Neutrophil (primary cell): ENCODE measurements around the gene ZNF362.

Source experiments
- H3K27ac ChIP-seq: fragments of 200-600 bp; sonication (generic); 2 replicates; pipeline ENCODE4 v1.5.1; 2016; ENCODE audit warnings: mild to moderate bottlenecking, moderate library complexity
- H3K27me3 ChIP-seq: fragments of 200-600 bp; sonication (generic); 2 replicates; pipeline ENCODE4 v1.6.0; 2016; ENCODE audit warnings: mild to moderate bottlenecking
- H3K36me3 ChIP-seq: fragments of 200-600 bp; sonication (generic); 2 replicates; pipeline ENCODE4 v1.5.1; 2017
- H3K4me1 ChIP-seq, 2 experiments: fragments of 200-600 bp in 1 of 2; sonication (generic) in 1 of 2; 1 replicate in 1 of 2; 2 replicates in 1 of 2; pipeline versions ENCODE4 v1.5.1 to v1.6.1; 2013 to 2016; ENCODE audit warnings: low read depth in 1 of 2, low read length in 1 of 2, mild to moderate bottlenecking in 1 of 2, moderate library complexity in 1 of 2; ENCODE audit not compliant: control insufficient read depth in 1 of 2, insufficient read depth in 1 of 2
- H3K4me3 ChIP-seq, 2 experiments: fragments of 200-600 bp in 1 of 2; sonication (generic) in 1 of 2; 1 replicate in 1 of 2; 2 replicates in 1 of 2; pipeline ENCODE4 v1.5.1; 2013 to 2016; ENCODE audit warnings: low read depth in 1 of 2, low read length in 1 of 2, mild to moderate bottlenecking in 1 of 2, moderate library complexity in 1 of 2
- H3K9me3 ChIP-seq: fragments of 200-600 bp; sonication (generic); 2 replicates; pipeline ENCODE4 v1.5.1; 2016
- TF ChIP-seq, protein P1 (sequence below): fragments of 200-600 bp; sonication (generic); IDR thresholded peaks from 2 replicates; pipeline ENCODE4 v1.5.1; 2016; ENCODE audit warnings: antibody characterized with exemption

ZNF362 gene

DNA sequence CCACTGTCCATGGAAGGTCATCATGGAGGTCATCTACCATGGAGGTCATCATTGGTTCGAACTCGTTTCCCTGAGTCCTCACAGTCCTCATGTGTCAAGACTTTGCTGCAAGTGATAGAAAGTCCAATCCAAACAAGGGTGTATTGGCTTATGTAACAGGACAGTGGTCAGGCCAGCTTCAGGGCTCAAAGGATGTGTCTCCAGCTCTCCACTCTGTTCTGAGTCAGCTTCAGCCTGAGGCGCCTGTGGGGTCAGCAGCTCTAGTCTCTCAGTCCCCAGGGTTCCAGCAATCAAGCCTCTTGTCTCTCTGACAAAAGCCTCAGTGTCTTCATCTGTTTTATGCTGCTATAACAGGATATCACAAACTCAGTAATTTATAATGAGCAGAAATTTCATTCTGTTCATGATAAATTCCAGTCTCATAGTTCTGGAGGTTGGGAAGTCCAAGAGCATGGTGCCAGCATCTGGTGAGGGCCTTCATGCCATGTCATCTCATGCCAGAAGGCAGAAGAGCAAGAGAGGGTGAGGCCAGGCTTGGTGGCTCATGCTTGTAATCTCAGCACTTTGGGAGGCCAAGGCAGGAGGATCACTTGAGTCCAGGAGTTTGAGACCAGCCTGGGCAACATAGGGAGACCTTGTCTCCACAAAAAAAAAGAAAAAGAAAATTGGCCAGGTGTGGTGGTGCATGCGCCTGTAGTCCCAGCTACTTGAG lies 45.1 kb downstream of the ZNF362 start:
- Histone ChIP-seq H3K9me3 (no peaks in the 10 kb centered on the region), H3K27ac (peak overlapping the region; percentile 8), H3K4me1 (peaks cover 32 to 35% of the 10 kb centered on the region in 2 experiments), H3K27me3 (peaks cover 18% of the 10 kb centered on the region), H3K4me3 (no peak overlapping the region), H3K36me3 (peaks cover 10% of the 10 kb centered on the region)
- TF ChIP-seq, protein P1, sequence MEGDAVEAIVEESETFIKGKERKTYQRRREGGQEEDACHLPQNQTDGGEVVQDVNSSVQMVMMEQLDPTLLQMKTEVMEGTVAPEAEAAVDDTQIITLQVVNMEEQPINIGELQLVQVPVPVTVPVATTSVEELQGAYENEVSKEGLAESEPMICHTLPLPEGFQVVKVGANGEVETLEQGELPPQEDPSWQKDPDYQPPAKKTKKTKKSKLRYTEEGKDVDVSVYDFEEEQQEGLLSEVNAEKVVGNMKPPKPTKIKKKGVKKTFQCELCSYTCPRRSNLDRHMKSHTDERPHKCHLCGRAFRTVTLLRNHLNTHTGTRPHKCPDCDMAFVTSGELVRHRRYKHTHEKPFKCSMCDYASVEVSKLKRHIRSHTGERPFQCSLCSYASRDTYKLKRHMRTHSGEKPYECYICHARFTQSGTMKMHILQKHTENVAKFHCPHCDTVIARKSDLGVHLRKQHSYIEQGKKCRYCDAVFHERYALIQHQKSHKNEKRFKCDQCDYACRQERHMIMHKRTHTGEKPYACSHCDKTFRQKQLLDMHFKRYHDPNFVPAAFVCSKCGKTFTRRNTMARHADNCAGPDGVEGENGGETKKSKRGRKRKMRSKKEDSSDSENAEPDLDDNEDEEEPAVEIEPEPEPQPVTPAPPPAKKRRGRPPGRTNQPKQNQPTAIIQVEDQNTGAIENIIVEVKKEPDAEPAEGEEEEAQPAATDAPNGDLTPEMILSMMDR: no peak

DNA sequence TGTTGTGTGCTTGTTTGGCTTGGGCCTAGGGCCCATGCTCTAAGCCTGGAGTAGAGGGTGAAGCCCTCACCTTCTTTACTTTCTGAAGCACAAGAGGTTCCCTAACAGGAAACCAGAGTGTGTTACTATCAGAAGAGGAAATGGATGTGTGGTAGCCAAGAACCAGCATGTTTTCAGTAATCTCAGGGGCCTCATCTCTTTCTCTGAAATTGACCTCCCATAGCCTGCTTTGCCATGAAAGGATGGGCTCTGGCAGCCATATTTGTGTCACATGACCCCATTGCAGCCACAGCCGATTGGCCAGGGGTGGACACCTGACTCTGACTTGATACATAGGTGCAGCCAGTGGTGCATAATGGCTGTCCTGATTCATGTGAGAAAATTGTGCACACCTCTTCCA lies 46.0 kb downstream of the ZNF362 start:
- H3K27ac ChIP-seq: peak overlapping the region; percentile 56

DNA sequence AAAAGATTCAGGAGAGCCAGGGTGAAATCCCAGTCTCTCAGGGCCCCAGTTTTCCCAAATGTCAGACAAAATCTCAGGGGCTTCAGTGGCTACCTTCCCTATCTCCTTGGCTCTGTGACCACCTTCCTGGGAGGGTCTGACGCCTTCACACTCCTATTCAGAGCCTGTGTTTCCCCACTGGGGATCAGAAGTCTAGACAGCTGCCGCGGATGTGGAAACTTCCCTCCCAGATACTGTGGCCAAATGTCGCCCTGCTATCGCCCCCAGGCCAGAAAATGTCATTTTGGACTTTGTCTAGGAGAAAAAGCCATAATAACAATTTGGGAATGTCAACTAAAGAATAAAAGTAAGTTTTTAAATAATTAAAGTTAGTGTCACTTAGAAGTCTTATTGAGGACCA lies 48.7 kb downstream of the ZNF362 start:
- Histone ChIP-seq H3K27me3 (peaks cover 37% of the 10 kb centered on the region), H3K36me3 (no peaks in the 10 kb centered on the region), H3K27ac (no peak overlapping the region), H3K9me3 (no peaks in the 10 kb centered on the region), H3K4me3 (no peak overlapping the region), H3K4me1 (peaks cover 32% of the 10 kb centered on the region in 2 experiments)
- TF ChIP-seq, protein P1: no peak

More for the DNA sequence above, 46.0 kb downstream of the ZNF362 start:
- H3K4me3 ChIP-seq: no peak overlapping the region
- TF ChIP-seq, protein P1: no peak
- peaks cover 40 to 43% of the 10 kb centered on the region in 2 experiments for H3K4me1 ChIP-seq
- H3K9me3 ChIP-seq: no peaks in the 10 kb centered on the region
- peaks cover 27% of the 10 kb centered on the region for H3K27me3 ChIP-seq
- H3K36me3 ChIP-seq: peaks cover 5% of the 10 kb centered on the region

DNA sequence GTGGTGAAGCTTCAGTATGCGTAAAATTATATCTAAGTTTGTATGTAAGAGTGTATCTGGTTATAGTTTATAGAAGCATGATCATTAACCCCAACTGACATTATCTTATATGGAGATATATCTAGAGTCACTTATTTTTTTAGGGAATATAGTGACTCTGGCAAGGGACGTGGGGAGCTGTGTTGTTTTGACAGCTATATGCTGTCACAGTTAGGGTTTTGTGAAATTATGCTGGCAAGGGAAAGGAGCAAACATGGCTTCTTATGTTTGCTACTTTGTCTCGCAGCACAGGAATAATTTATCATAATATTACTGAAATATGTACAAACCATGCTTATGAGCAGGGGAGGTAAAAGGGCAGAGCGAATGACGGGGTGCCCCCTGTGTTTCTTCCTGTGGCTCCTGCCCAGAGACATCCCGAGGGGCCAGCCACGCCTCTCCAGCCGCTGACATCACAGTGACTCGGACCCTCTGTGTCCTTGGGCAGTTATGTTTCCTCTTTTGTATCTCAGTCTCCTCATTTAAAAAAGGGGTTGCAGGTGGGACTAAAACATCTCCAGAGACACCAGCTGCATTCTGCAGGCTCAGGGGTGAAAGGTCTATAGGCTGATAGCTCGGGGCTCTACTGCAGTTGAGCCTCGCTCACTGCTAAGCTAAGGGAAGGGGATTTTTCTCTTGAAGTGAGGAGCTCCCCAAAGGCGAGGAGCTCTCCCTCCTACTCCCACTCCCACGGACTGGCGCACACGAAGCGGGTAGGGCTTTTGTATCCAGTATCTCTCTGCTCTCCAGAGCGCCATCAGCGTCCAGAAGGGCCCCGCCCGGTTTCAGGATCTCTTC lies 49.7 kb downstream of the ZNF362 start:
- TF ChIP-seq, protein P1: no peak
- Histone ChIP-seq H3K9me3 (no peaks in the 10 kb centered on the region), H3K27me3 (peaks cover 37% of the 10 kb centered on the region), H3K36me3 (no peaks in the 10 kb centered on the region), H3K4me1 (peaks cover 24 to 25% of the 10 kb centered on the region in 2 experiments), H3K4me3 (peak overlapping the region; percentile 40 to 57), H3K27ac (no peak overlapping the region)

DNA sequence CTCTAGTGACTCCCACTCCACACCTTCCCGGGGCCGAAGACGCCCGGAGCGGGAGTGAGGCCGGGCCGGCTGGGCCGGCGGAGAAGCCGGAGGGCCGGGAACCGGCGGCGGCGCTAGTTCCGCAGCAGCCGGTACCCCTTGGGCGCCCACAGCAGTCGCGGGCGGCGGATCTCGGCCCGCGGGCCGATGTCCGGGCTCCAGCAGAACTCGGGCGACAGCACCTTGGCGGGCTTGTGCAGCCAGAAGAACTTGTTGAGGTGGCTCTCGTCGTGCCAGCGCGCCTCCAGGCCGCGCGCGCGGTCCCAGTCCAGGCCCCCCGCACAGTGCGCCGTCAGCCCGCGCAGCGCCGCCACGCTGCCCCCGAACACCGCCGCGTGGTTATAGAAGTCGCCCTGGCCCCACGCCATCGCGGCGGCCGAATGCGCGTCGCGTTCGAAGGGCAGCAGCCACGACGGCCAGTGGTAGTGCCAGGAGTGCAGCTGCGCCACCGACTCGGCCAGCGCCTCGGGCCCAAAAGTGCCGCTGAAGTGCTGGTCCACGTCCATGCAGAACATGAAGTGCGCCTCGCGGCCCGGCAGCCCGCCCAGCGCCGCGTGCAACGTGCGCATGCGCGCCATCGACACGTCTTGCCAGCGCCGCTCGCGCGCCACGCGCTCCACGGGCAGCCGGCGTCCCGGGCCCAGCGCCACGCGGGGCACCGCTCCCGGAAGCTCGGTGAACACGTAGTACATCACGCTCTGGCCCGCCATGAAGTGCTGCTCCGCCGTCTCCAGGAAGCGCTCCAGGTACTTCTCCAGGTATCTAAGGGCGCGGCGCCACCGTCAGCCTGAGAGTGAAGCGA lies 50.6 kb downstream of the ZNF362 start:
- Histone ChIP-seq H3K4me1 (peaks cover 20 to 25% of the 10 kb centered on the region in 2 experiments), H3K36me3 (no peaks in the 10 kb centered on the region), H3K4me3 (peak overlapping the region; percentile 40 to 57), H3K27me3 (peaks cover 37% of the 10 kb centered on the region), H3K27ac (no peak overlapping the region), H3K9me3 (no peaks in the 10 kb centered on the region)
- TF ChIP-seq, protein P1: no peak
